Activated naive CD4-positive, alpha-beta T cell treated with anti-CD3 and anti-CD28 coated beads, Interleukin-2, amount 50 U/mL, for 16 hours (primary cell): ENCODE data around the gene ADRB1.

Experiments
- DNase-seq: peaks from one replicate; pipeline ENCODE4 v3.0.0-alpha.2; 2020

ADRB1 gene

DNA sequence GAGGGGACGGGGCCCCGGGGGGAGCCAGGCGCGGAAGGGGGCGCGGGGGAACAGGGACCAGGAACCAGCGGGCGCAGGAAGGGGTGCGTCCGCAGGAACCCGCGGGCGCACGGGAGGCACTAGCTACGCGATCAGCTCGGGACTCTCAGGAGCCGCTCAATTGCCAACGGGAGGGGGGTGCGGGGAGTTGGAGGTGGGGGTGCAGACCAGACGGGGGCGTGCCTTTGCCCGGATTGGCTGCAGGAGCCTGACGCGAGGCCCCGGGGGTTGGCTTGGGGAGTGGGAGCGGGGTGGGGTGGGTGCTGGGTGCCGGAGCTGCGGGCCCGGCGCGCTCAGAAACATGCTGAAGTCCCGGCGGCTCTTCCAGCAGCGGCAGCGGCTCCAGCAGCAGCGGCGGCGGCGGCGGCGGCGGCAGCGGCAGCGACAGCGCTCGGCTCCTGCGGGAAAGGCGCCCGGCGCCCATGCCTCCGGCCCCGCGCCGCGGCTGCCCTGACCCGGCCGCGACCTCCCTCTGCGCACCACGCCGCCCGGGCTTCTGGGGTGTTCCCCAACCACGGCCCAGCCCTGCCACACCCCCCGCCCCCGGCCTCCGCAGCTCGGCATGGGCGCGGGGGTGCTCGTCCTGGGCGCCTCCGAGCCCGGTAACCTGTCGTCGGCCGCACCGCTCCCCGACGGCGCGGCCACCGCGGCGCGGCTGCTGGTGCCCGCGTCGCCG, at the start of gene ADRB1:
ADRB1 (plus strand) TSS at position 335 of the 715 bp plus-strand sequence; CDS start at position 602, 267 bp downstream.
- peak; percentile 19 for DNase-seq

DNA sequence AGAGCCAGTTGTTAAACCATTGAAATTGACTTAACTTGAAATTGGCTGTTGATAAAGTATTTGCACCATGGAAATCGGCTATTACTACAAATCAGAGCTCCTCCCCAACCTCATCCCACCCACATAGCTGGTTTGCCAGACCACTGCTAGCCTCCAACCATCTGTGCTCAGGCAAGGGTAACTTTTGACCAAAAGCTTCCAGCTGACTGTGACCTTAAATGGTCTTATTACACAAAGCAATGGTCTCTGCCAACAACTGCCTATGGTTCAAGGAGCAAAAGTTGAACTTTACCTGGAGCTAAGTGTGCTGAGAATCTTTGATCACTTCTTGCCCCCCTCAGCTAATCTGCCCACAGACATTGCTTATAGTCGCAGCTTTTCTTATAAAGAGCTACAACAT, 48.5 kb upstream of the ADRB1 start:
- DNase-seq = no peak

DNA sequence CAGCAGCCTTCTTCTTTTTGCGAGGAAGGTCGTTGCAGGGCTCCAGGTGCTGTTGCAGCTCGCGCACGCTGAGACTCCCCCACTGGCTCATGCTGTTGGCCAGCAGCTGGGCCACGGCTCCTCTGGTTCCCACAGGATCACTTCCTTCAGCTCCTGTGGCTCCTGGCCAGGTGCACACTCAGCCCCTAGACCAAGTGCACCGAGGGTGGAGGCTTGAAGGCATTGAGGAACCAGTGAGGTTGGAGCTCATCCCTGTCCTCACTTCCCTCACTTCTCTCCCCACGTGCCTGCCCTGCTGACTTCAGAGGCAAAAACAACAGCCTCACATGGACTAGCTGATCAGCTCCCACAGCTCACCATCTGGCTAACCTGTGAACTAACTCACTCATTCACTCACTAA, 46.2 kb upstream of the ADRB1 start:
- DNase-seq = no peak

DNA sequence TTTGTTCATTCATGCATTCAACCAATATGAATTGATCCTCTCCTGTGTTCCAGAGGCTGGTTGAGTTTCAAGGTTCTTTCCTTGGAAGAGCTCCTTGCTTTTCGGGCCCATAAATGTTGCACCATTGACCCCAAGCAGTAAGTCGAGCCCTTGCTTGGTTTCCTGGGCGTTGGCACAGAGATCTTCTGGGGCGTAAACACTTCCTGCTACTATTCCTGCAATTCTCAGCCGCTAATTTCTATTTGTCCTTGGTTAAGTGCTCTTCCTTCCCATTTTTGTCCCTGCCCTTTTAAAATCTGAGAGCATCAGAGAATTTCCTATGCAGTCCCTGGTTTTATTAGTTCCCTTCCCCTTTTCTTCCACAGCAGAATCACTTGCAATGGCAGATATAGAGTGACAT, 44.1 kb upstream of the ADRB1 start:
- no peak for DNase-seq

DNA sequence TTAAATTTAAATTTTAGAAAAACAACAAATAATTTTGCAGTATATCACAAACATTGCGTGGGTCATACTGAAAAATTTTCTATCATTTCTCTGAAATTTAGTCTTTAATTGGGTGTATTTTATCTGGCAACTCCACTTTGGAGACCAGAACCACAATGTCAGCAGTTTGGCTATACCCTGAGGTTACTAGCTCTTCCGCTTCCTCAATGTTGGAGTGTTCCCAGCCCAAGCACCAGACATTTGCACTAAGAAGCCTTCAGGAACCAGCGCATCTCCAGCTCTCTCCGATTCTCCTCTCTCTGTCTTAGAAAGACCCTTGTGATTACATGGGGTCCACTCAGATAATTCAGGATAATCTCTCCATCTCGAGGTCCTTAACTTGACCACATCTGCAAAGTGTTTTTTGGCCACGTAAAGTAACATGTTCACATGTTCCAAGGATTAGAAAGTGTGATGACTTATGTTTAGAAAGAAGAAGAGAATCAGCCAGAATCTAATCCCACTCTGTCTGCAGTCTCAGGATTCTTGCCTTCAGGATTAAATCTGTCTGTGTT, 43.1 kb upstream of the ADRB1 start:
- no peak for DNase-seq

DNA sequence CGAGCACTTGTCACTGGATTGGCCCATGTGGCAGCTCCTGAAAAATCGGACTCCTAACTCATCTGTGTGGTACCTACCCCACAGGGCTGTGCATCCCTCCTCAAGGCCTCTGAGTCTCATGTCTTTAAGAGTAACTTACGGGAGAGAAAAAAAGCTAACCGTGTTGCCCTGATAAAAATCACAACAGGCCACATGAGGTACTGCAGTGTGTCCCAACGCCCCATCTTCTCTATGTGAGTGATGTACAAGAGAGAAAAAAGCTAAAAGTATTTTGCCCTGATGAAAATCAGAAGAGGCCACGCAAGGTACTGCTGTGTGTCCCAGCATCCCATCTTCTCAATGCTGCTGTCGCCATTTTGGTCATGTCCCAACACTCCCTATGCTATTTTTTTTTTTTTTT, 41.2 kb upstream of the ADRB1 start:
- no peak for DNase-seq

DNA sequence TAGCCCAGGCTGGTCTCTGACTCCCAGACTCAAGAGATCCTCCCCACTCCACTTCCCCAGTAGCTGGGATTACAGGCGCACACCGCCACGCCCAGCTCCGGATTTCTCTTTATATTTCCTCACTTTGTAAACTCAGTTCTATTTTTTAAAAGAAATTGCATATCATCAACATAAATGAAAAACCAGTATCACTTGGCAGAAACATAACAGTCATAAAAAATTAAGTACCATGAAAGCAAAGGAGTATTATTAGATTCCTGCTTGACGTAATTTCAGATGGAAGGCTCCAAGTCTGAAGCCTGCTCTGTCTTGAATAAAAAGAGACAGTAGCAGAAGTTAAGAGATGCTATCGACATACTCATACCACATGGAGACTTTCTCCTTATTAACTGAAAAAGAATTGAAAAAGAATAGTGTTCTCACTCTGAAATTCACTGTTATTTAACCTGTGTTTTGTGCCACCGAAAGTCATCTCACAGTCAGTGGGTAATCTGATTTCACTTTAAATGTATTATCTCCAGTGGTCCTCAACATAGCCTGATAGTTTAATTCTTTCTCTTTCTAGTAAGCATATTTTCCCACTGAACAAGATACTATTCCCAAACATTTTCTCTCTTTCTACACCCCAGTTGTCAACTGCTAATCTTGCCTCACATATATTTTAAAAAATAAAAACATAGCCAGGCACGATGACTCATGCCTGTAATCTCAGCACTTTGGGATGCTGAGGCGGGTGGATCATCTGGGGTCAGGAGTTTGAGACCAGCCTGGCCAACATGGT, 40.3 kb upstream of the ADRB1 start:
- DNase-seq = no peak

DNA sequence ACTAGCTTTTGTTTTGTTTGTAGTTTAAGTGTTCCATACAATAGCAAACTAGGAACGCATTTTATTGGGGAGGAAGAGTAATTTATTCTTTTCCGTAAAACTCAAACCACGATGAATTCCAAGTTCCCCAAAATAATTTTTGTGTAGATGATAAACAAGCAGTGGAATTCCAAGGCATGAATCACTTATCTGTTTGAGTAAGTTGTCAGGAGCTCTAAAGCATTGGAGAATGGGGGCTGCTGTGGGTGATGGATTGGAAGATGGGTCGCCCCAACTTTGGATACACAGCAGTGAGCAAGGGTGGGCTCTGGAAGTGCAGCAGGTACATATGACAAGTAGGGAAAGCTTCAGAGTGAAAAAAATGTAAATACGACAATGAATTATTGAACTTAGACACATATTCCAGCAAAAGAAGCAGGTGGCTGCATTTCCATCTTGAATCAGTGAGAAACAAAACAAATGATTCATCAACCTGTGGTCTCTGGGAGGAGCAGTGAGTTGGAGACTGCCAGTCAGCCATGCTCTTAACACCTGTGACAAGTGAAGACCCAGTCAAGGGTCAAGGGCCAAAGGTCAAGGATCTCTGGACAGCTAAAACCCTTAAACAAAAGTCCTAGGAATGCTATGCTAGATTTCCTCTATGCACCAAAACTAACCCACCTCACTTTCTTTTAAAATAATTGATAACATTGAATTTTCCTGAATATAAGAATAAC, 34.2 kb upstream of the ADRB1 start:
- no peak for DNase-seq

DNA sequence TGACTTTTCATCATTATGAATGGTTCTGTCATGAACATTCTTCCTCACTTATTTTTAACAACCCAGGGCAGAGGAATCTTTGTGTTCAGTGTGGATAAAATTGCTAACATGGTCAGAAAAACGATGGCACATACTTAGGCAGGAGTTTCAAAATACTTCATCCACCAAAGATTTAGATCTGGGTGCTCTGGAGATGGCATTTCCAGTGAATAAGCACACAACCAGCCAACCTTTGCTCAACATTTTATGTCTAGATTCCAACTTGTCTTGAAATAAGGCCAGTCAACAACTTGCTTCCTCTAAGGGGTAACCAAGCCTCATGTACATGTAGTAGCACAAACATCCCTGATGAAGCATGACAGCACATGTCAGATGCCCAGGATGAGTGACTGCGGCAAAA, 33.4 kb upstream of the ADRB1 start:
- DNase-seq = no peak

DNA sequence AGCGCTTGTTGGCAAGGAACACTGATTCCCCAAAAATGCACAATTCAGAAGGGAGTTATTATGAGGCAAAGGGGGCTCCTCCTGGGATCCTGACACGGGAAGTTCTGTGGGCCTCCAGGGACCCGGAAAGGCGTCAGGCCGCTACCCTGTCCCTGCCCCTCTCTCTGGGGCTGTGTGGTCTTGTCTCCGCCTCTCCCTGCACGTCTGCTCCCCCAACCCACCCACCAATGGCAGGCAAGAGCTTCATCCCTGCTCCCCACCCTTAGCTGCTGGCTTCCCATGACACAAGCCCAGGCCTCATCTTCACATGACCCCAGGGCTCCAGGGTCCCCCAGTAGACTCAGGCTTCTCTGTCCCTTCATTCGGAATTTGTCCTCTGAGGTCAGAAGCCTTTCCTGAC, 31.0 kb upstream of the ADRB1 start:
- no peak for DNase-seq

DNA sequence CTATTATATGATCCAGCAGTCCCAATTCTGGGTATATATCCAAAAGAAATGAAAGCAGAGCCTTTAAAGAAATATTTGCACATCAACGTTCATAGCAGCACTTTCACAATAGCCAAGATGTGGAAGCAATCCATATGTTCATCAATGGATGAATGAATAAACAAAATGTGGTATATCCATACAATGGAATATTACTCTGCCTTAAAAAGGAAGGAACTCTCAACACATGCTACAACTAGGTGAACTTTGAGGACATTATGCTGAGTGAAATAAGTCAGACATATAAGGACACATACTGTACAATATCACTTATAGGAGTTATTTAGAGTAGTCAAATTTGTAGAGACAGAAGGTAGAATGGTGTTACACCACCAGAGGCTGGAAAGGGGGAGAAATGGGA, 28.0 kb upstream of the ADRB1 start:
- DNase-seq = no peak

DNA sequence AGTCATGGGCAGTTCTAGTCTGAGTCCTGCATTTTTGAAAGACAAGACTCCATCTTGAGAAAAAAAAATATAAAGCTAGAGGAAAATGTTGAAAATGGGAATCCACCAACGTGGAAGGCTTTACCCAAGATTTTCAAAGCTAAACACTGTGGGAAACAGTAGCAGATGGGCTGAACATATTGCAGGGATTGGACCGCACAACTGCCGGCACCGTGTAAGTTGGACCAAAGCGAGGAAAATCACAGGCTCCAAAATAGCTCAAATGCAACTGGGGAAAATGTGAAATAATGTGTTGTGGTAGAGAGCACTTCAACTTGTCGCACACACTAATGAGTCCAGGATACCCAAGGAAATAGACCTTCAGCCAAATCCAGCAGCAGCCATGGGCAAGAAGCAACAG, 26.4 kb upstream of the ADRB1 start:
- DNase-seq = no peak

DNA sequence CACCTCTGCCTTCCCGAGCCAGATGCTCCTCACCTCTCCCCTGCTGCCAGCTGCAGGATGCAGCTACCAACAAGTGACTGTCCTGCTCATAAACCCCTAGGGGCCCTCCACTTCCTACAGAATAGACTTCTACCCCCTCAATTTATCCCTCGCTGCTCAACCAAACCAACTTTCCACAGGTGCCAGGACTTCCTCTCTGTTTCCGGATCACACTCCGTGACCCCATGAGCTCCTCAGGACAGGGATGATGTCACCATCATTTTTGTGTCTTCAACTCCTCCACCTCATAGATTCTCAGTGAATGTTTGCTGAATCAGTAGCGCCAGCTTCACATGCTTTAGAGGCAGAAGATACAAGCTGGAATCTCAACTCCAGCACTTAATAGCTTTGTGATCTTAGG, 25.8 kb upstream of the ADRB1 start:
- no peak for DNase-seq

DNA sequence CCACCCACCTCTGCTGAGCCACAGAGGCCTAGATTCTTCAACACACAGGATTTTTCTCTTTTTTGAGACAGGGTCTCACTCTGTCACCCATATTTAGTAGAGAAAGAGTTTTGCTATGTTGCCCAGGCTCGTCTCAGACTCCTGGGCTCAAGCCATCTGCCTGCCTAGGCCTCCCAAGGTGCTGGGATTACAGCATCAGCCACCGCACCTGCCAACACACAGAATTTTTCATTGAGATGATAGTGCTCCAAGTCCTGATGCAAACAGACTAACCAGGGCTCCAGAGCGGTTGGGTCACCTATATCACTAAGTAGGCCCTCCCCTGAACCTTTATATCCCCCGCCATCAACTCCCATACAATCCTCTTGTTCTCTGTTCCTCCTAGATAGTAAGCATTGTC, 24.4 kb upstream of the ADRB1 start:
- DNase-seq = no peak

DNA sequence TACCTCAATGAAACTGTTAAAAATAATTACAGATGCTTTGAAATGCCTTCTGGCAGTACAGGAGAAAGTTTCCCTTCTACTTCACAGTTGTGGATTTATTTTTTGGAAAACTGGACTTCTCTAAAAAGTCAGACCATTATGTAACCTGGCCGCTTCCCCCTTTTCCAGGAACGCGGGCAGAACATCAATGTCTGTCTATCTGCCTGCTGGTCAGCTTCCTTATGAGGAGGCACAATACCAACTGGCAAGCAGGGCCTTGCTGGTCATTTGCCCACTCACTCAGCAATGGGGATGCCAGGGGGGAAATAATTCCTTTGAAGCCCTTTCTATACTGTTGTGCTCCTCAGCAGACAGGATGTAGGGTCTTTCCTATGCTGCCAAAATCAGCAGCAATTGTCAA, 22.5 kb upstream of the ADRB1 start:
- DNase-seq = no peak

DNA sequence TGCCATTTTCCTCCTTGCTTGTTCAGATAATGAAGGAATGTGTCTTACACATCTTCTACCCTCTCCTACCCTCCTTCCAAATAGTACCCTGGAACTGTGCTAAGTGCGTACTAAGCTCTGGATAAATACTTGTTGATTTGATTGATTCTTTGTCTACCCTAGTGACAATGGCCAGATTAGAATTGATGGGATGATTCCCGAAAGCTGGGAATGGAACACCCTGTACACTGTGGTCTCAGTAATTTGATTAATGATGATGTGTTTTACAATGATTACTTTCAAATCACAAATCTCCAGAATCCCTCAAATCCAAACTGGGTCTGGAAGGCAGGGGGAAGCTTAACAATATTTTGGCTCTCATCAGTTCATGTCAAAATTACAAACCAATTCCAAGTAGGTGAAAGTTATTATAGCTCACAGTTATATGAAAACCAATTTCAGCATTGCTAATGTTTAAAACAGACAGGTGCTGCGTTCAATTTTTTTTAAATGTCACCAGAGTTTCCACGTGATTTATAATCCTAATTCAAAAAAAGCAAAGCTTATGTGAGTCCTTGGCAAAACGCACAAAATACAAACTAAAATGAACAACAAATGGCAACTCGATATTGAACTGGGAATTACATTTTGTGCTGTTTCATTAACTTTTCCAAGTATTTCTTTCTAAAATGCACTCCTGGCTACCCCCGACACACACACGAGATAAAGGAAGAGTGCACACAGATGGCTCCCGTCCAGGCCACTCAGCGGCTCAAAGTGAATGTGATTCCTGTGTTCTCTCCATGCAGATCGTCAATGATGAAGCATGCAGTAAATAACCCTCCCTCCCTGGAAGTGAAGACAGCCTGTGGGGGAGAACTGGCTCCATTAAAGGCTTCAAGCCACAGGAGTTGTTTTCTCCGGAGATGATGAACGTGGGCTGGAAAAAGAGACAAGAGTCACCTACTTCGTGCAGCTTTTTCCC, 21.7 kb upstream of the ADRB1 start:
- no peak for DNase-seq

DNA sequence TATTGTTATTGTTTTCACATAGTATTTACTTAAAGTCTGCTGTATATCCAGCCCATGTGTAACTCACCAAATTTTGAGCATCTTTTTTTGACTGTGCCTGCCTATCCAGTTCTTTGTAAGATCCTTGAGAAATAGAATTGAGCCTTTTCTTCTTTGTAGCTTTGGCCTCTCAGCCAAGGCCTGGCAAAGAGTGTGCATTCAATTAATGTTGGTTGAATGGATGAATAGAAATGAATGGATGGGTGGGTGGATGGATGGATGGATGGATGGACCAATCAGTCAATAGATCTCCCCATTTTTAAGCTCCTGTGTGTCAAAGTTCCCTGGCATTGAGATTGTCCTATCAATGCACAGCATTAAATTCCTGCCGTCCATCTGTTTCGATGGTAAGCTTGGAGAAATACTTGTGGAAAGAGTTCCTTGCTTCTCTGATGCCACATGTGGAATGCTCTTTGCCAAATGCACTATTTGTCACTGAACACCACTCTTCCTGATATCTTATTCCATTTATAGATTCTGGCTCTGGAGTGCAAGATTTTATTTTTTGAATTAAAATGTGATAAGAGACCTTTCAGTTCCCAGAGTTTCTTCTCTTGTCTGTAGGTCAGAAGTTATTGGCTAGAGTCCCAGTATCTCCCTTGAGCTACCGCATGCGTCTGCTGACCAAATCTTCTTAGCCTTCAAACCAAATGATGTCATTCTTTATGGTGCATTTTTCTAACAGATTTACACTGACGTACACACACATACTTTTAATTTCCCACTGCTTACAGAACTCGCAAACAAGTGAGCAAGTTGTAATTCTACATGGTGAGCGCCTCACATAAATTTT, 20.7 kb upstream of the ADRB1 start:
- no peak for DNase-seq

DNA sequence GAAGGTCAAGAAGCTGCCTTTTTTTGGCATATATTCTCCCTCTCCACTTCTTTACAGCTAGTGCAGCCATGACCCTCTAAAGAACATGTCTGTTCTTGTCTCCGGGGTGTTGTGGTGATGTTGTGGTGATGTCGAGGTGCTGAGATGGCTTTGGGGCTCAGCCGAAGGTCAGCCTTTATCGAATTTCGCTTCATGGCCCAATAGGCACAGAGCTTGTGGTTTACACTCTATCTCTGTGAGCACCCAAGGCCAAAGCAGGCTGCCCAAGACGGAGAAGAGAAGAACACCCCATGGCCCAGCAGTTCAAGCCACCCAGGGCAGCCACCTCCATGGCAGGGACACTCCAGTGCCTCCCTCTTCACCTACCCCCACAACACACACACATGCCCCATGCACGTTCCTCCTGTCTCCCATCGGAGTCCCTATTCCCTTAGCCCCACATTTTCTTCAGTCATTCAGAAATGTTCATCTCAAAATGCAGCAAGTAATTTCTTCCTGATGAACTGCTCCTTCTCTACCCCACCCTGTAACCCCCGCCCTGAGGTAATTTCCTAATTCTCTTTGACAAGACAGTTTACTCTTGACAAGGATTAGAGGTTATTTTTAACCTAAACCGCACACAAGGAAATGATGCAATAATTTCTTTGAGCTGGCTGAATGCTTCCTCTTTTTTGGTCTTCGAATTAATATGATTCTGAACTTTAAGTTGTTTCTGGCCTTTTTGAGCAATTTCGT, 18.6 kb upstream of the ADRB1 start:
- DNase-seq = no peak

DNA sequence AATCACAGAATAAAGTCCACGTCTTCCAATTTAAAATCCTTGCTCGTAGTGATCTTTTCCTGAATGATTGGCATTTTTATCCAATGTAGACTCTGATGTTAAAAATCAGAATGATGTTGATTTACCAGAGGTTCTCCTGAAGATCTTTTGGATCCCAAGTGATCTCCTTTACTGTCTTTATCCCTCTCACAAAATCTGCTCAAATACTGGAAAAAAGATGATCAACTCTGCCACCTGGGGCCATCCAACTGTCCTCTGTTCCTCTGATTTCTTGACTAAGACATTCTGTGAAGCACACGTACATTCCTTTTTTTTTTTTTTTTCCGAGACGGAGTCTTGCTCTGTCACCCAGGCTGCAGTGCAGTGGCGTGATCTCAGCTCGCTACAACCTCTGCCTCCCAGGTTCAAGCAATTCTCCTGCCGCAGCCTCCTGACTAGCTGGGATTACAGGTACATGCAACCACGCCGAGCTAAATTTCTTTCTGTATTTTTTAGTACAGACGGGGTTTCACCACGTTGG, 18.0 kb upstream of the ADRB1 start:
- DNase-seq = no peak
